SH-SY5Y (cell line): Measurements from ENCODE around the gene ZSWIM3.
A peak's percentile ranks its signal among the peaks of the same experiment; 100 is the strongest.

Source experiments
- GATA2 ChIP-seq: IDR thresholded peaks from 2 replicates; pipeline ENCODE4 v1.6.1; 2011; ENCODE audit warnings: mild to moderate bottlenecking, low read depth, low read length
- GATA3 ChIP-seq: IDR thresholded peaks from 2 replicates; pipeline ENCODE4 v1.6.1; 2011; ENCODE audit warnings: low read depth, mild to moderate bottlenecking, low read length, moderate library complexity

The ZSWIM3 gene

GRCh38 chr20:45826381-45827019 lies 30.9 kb upstream of the ZSWIM3 start:
- TF ChIP-seq GATA3, result no peak
- TF ChIP-seq GATA2, result no peak

GRCh38 chr20:45827030-45827652 lies 30.3 kb upstream of the ZSWIM3 start, which contains the start of gene TNNC2:
Gene TNNC2 (minus strand): TSS chr20:45827312. CDS start chr20:45827248, 64 bp downstream.
- TF ChIP-seq GATA2 (no peak), GATA3 (no peak)

GRCh38 chr20:45827712-45828111 lies 29.7 kb upstream of the ZSWIM3 start:
- TF ChIP-seq GATA2, result no peak
- TF ChIP-seq GATA3, result no peak

- no peak for TF ChIP-seq GATA3
- TF ChIP-seq GATA2, result no peak
Measured at GRCh38 chr20:45828589-45828988, 28.8 kb upstream of the ZSWIM3 start.

GRCh38 chr20:45832619-45833018 lies 24.8 kb upstream of the ZSWIM3 start:
- TF ChIP-seq GATA3, result no peak
- no peak for TF ChIP-seq GATA2

GRCh38 chr20:45833030-45833882 lies 24.2 kb upstream of the ZSWIM3 start, which contains the start of gene SNX21:
Gene SNX21 (plus strand): TSS chr20:45833799. CDS start chr20:45833920, 121 bp downstream.
- TF ChIP-seq GATA3 (no peak), GATA2 (no peak)

GRCh38 chr20:45833883-45834796 lies 23.3 kb upstream of the ZSWIM3 start:
- TF ChIP-seq GATA2 (peak; percentile 29; the same call in 1 of the 2 replicates), GATA3 (no peak)

- no peak for TF ChIP-seq GATA2
- TF ChIP-seq GATA3, result no peak
Measured at GRCh38 chr20:45834797-45835161, 22.6 kb upstream of the ZSWIM3 start.

GRCh38 chr20:45835329-45835765 lies 22.1 kb upstream of the ZSWIM3 start:
- TF ChIP-seq GATA3 (no peak), GATA2 (no peak)

GRCh38 chr20:45835825-45836224 lies 21.6 kb upstream of the ZSWIM3 start:
- no peak for TF ChIP-seq GATA2
- no peak for TF ChIP-seq GATA3

- TF ChIP-seq GATA3 (no peak), GATA2 (peak; percentile 52)
Measured at GRCh38 chr20:45836841-45837240, 20.6 kb upstream of the ZSWIM3 start.

GRCh38 chr20:45840700-45841198 lies 16.7 kb upstream of the ZSWIM3 start:
- TF ChIP-seq GATA3 (no peak), GATA2 (no peak)

GRCh38 chr20:45841407-45842129 lies 15.8 kb upstream of the ZSWIM3 start:
- TF ChIP-seq GATA3 (no peak), GATA2 (no peak)
